ENCODE data around the gene MAST2. TPM values are rescaled to one million over a fixed set of nuclear protein-coding genes. Genes with fewer than 3 reads are reported as not detected.

Gene MAST2
- total RNA-seq, 5 donors from 2014 or later (not counting 1 experiment from before 2014, with no cell fraction given): 7.4 to 9.7 (median 7.6) TPM

- no peak overlapping the region for H3K4me3 ChIP-seq (ENCODE audit: control insufficient read depth in 1 of 2, extremely low read depth in 1 of 2, low read length in 1 of 2)
- H3K27ac ChIP-seq (ENCODE audit: low read length): no peak overlapping the region
- peaks cover 3% of the 10 kb centered on the region for H3K36me3 Mint-ChIP-seq
- WGBS (ENCODE audit: insufficient coverage): 100% methylated on average over 2 of the region's 5 CpGs
- H3K27me3 Mint-ChIP-seq: no peaks in the 10 kb centered on the region
- peaks cover 0 to 4% (median 2%) of the 10 kb centered on the region in 3 donors for H3K9me3 Mint-ChIP-seq
- no peaks in the 10 kb centered on the region for H3K9me3 ChIP-seq
- ATAC-seq (replicated peaks in 1 of 4): no peak
- H3K27me3 ChIP-seq (replicated peaks in 1 of 2; ENCODE audit: control insufficient read depth in 2 of 2, extremely low read depth in 1 of 2, insufficient read depth in 2 of 2, low read length in 1 of 2): no peaks in the 10 kb centered on the region
- H3K4me1 ChIP-seq (ENCODE audit: control insufficient read depth in 1 of 2, extremely low read depth in 1 of 2, insufficient read depth in 2 of 2, low read length in 2 of 2): no peaks in the 10 kb centered on the region
- no peaks in the 10 kb centered on the region for H3K4me1 Mint-ChIP-seq
- POLR2A ChIA-PET: no interaction called here
- CTCF ChIA-PET: interaction anchor here in 1 of 2 donors (0.7 kb wide), 2 partner anchors 156 to 1602 kb away, joined by 3 to 5 read pairs; no protein-coding TSS in a partner anchor
- no peaks in the 10 kb centered on the region for H3K36me3 ChIP-seq (ENCODE audit: control insufficient read depth in 2 of 2, extremely low read depth in 1 of 2, insufficient read depth in 1 of 2, low read length in 1 of 2)
- no peak overlapping the region for H3K27ac Mint-ChIP-seq
- DNase-seq: no peak
- H3K4me3 Mint-ChIP-seq: no peak overlapping the region
These were observed 176.4 kb downstream of the MAST2 start for GRCh38 chr1:45979778-45980176.

DNA sequence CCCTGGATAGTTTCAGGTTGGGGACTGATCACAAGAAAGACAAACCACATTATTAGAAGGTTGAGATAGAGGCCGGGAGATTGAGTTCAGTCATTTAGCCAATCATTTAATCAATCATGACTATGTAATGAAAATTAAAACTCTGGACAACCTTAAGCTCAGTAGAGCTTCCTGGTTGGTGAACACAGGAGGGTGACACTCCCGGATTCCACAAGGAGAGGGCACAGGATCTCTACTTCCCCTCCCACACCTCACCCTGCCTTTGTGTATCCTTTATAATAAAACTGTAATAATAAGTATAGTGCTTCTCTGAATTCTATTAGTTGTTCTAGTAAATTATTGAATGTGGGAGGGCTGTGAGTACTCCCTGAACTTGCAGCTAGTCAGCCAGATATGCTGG, 178.9 kb downstream of the MAST2 start:
- no peaks in the 10 kb centered on the region for H3K9me3 ChIP-seq
- H3K36me3 Mint-ChIP-seq: peaks cover 6% of the 10 kb centered on the region
- H3K27me3 ChIP-seq (replicated peaks in 1 of 2; ENCODE audit: control insufficient read depth in 2 of 2, extremely low read depth in 1 of 2, insufficient read depth in 2 of 2, low read length in 1 of 2): no peaks in the 10 kb centered on the region
- WGBS (ENCODE audit: insufficient coverage): no CpG with 5 or more reads among the region's 2 CpGs
- H3K27ac ChIP-seq (ENCODE audit: low read length): no peak overlapping the region
- no peaks in the 10 kb centered on the region for H3K4me1 ChIP-seq (ENCODE audit: control insufficient read depth in 1 of 2, extremely low read depth in 1 of 2, insufficient read depth in 2 of 2, low read length in 2 of 2)
- no peak overlapping the region for H3K4me3 Mint-ChIP-seq
- no peak overlapping the region for H3K4me3 ChIP-seq (ENCODE audit: control insufficient read depth in 1 of 2, extremely low read depth in 1 of 2, low read length in 1 of 2)
- CTCF ChIA-PET: no interaction called here
- peaks cover 0 to 4% (median 2%) of the 10 kb centered on the region in 3 donors for H3K9me3 Mint-ChIP-seq
- no peak overlapping the region for H3K27ac Mint-ChIP-seq
- POLR2A ChIA-PET: interaction anchor here in 1 of 2 donors (0.6 kb wide), 1 partner anchor 384 kb away, joined by 5 read pairs; no protein-coding TSS in a partner anchor
- no peak for ATAC-seq (replicated peaks in 1 of 4)
- no peak for DNase-seq
- no peaks in the 10 kb centered on the region for H3K36me3 ChIP-seq (ENCODE audit: control insufficient read depth in 2 of 2, extremely low read depth in 1 of 2, insufficient read depth in 1 of 2, low read length in 1 of 2)
- H3K27me3 Mint-ChIP-seq: no peaks in the 10 kb centered on the region
- no peaks in the 10 kb centered on the region for H3K4me1 Mint-ChIP-seq

- H3K27me3 Mint-ChIP-seq: no peaks in the 10 kb centered on the region
- H3K4me3 ChIP-seq (ENCODE audit: control insufficient read depth in 1 of 2, extremely low read depth in 1 of 2, low read length in 1 of 2): no peak overlapping the region
- H3K4me1 ChIP-seq (ENCODE audit: control insufficient read depth in 1 of 2, extremely low read depth in 1 of 2, insufficient read depth in 2 of 2, low read length in 2 of 2): no peaks in the 10 kb centered on the region
- H3K36me3 ChIP-seq (ENCODE audit: control insufficient read depth in 2 of 2, extremely low read depth in 1 of 2, insufficient read depth in 1 of 2, low read length in 1 of 2): no peaks in the 10 kb centered on the region
- ATAC-seq (replicated peaks in 1 of 4) (no peak), DNase-seq (no peak)
- peaks cover 0 to 4% (median 2%) of the 10 kb centered on the region in 3 donors for H3K9me3 Mint-ChIP-seq
- H3K27ac ChIP-seq (ENCODE audit: low read length): no peak overlapping the region
- no peaks in the 10 kb centered on the region for H3K27me3 ChIP-seq (replicated peaks in 1 of 2; ENCODE audit: control insufficient read depth in 2 of 2, extremely low read depth in 1 of 2, insufficient read depth in 2 of 2, low read length in 1 of 2)
- peaks cover 6% of the 10 kb centered on the region for H3K36me3 Mint-ChIP-seq
- POLR2A ChIA-PET: no interaction called here
- H3K4me1 Mint-ChIP-seq: no peaks in the 10 kb centered on the region
- H3K4me3 Mint-ChIP-seq: no peak overlapping the region
- H3K27ac Mint-ChIP-seq: no peak overlapping the region
- CTCF ChIA-PET: interaction anchor here in 1 of 2 donors (0.5 to 0.7 kb wide), 3 partner anchors 10 to 210 kb away, joined by 3 read pairs; no protein-coding TSS in a partner anchor
- H3K9me3 ChIP-seq: no peaks in the 10 kb centered on the region
These were observed 180.6 kb downstream of the MAST2 start for GRCh38 chr1:45983967-45984366.

- no peak overlapping the region for H3K27ac Mint-ChIP-seq
- peaks cover 0 to 4% (median 0%) of the 10 kb centered on the region in 3 donors for H3K9me3 Mint-ChIP-seq
- peaks cover 11% of the 10 kb centered on the region for H3K36me3 Mint-ChIP-seq
- 93% methylated on average over 3 of the region's 4 CpGs for WGBS (ENCODE audit: insufficient coverage)
- H3K36me3 ChIP-seq (ENCODE audit: control insufficient read depth in 2 of 2, extremely low read depth in 1 of 2, insufficient read depth in 1 of 2, low read length in 1 of 2): no peaks in the 10 kb centered on the region
- no peaks in the 10 kb centered on the region for H3K4me1 ChIP-seq (ENCODE audit: control insufficient read depth in 1 of 2, extremely low read depth in 1 of 2, insufficient read depth in 2 of 2, low read length in 2 of 2)
- DNase-seq (no peak), ATAC-seq (replicated peaks in 1 of 4) (no peak)
- no peaks in the 10 kb centered on the region for H3K27me3 Mint-ChIP-seq
- peaks cover 0 to 3% (median 0%) of the 10 kb centered on the region in 3 donors for H3K4me1 Mint-ChIP-seq
- H3K27ac ChIP-seq (ENCODE audit: low read length): no peak overlapping the region
- no peak overlapping the region for H3K4me3 Mint-ChIP-seq
- POLR2A ChIA-PET: no interaction called here
- no peaks in the 10 kb centered on the region for H3K9me3 ChIP-seq
- H3K4me3 ChIP-seq (ENCODE audit: control insufficient read depth in 1 of 2, extremely low read depth in 1 of 2, low read length in 1 of 2): no peak overlapping the region
- CTCF ChIA-PET: no interaction called here
- H3K27me3 ChIP-seq (replicated peaks in 1 of 2; ENCODE audit: control insufficient read depth in 2 of 2, extremely low read depth in 1 of 2, insufficient read depth in 2 of 2, low read length in 1 of 2): no peaks in the 10 kb centered on the region
These were observed 183.8 kb downstream of the MAST2 start for GRCh38 chr1:45987204-45987603.

- no peak for DNase-seq
- no peaks in the 10 kb centered on the region for H3K9me3 ChIP-seq
- Mint-ChIP-seq H3K27ac (no peak overlapping the region), H3K4me1 (peaks cover 0 to 3% (median 0%) of the 10 kb centered on the region in 3 donors), H3K27me3 (no peaks in the 10 kb centered on the region), H3K9me3 (peaks cover 0 to 6% (median 4%) of the 10 kb centered on the region in 3 donors), H3K36me3 (peaks cover 11% of the 10 kb centered on the region), H3K4me3 (no peak overlapping the region)
- WGBS (ENCODE audit: insufficient coverage): 92% methylated on average over 1 of the region's 2 CpGs
- H3K27me3 ChIP-seq (replicated peaks in 1 of 2; ENCODE audit: control insufficient read depth in 2 of 2, extremely low read depth in 1 of 2, insufficient read depth in 2 of 2, low read length in 1 of 2): no peaks in the 10 kb centered on the region
- no peaks in the 10 kb centered on the region for H3K36me3 ChIP-seq (ENCODE audit: control insufficient read depth in 2 of 2, extremely low read depth in 1 of 2, insufficient read depth in 1 of 2, low read length in 1 of 2)
- ChIA-PET POLR2A (no interaction called here), CTCF (no interaction called here)
- H3K4me3 ChIP-seq (ENCODE audit: control insufficient read depth in 1 of 2, extremely low read depth in 1 of 2, low read length in 1 of 2): no peak overlapping the region
- H3K27ac ChIP-seq (ENCODE audit: low read length): no peak overlapping the region
- no peak for ATAC-seq (replicated peaks in 1 of 4)
- H3K4me1 ChIP-seq (ENCODE audit: control insufficient read depth in 1 of 2, extremely low read depth in 1 of 2, insufficient read depth in 2 of 2, low read length in 2 of 2): no peaks in the 10 kb centered on the region
These were observed 185.8 kb downstream of the MAST2 start for GRCh38 chr1:45989249-45989648.

GRCh38 chr1:45994423-45994822, 191.0 kb downstream of the MAST2 start:
- Mint-ChIP-seq H3K27me3 (no peaks in the 10 kb centered on the region), H3K4me1 (peaks cover 0 to 3% (median 0%) of the 10 kb centered on the region in 3 donors), H3K36me3 (peaks cover 8% of the 10 kb centered on the region), H3K9me3 (peaks cover 0 to 6% (median 4%) of the 10 kb centered on the region in 3 donors), H3K27ac (no peak overlapping the region), H3K4me3 (no peak overlapping the region)
- DNase-seq: no peak
- no peak for ATAC-seq (replicated peaks in 1 of 4)
- ChIA-PET POLR2A (no interaction called here), CTCF (interaction anchor here in 1 of 2 donors (0.5 kb wide), 1 partner anchor 11 kb away, joined by 3 read pairs; no protein-coding TSS in a partner anchor)
- Histone ChIP-seq H3K4me1 (ENCODE audit: control insufficient read depth in 1 of 2, extremely low read depth in 1 of 2, insufficient read depth in 2 of 2, low read length in 2 of 2) (no peaks in the 10 kb centered on the region), H3K27me3 (replicated peaks in 1 of 2; ENCODE audit: control insufficient read depth in 2 of 2, extremely low read depth in 1 of 2, insufficient read depth in 2 of 2, low read length in 1 of 2) (no peaks in the 10 kb centered on the region), H3K9me3 (no peaks in the 10 kb centered on the region), H3K27ac (ENCODE audit: low read length) (no peak overlapping the region), H3K36me3 (ENCODE audit: control insufficient read depth in 2 of 2, extremely low read depth in 1 of 2, insufficient read depth in 1 of 2, low read length in 1 of 2) (no peaks in the 10 kb centered on the region), H3K4me3 (ENCODE audit: control insufficient read depth in 1 of 2, extremely low read depth in 1 of 2, low read length in 1 of 2) (no peak overlapping the region)
- 88% methylated on average over 5 of the region's 6 CpGs for WGBS (ENCODE audit: insufficient coverage)

DNA sequence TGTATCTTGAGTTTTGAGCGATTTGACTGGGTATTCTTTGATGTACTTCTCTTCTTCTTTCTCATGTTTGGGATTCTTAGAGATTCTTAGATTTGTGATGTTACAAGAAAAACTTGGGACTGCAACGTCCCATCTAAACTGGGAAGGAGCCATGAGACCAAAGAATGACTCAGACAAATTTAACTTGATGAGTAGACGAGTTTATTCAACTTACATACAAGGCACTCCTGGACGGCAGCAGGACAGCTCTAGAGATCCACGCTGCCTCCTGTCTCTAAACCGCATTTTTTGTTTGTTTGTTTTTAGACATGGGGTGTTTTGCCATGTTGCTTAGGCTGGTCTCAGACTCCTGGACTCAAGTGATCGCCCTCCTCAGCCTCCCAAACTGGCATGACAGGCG, 191.9 kb downstream of the MAST2 start:
- H3K4me1 Mint-ChIP-seq: peaks cover 0 to 3% (median 0%) of the 10 kb centered on the region in 3 donors
- no peak for DNase-seq
- ChIA-PET CTCF (interaction anchor here in 1 of 2 donors (0.7 kb wide), 1 partner anchor 228 kb away, joined by 3 read pairs; no protein-coding TSS in a partner anchor), POLR2A (no interaction called here)
- H3K4me3 Mint-ChIP-seq: no peak overlapping the region
- Histone ChIP-seq H3K9me3 (no peaks in the 10 kb centered on the region), H3K4me1 (ENCODE audit: control insufficient read depth in 1 of 2, extremely low read depth in 1 of 2, insufficient read depth in 2 of 2, low read length in 2 of 2) (no peaks in the 10 kb centered on the region), H3K27ac (ENCODE audit: low read length) (no peak overlapping the region), H3K36me3 (ENCODE audit: control insufficient read depth in 2 of 2, extremely low read depth in 1 of 2, insufficient read depth in 1 of 2, low read length in 1 of 2) (no peaks in the 10 kb centered on the region), H3K27me3 (replicated peaks in 1 of 2; ENCODE audit: control insufficient read depth in 2 of 2, extremely low read depth in 1 of 2, insufficient read depth in 2 of 2, low read length in 1 of 2) (no peaks in the 10 kb centered on the region), H3K4me3 (ENCODE audit: control insufficient read depth in 1 of 2, extremely low read depth in 1 of 2, low read length in 1 of 2) (no peak overlapping the region)
- WGBS (ENCODE audit: insufficient coverage): 80% methylated on average over 1 of the region's 8 CpGs
- peaks cover 0 to 6% (median 4%) of the 10 kb centered on the region in 3 donors for H3K9me3 Mint-ChIP-seq
- ATAC-seq (replicated peaks in 1 of 4): no peak
- no peaks in the 10 kb centered on the region for H3K27me3 Mint-ChIP-seq
- H3K27ac Mint-ChIP-seq: no peak overlapping the region
- H3K36me3 Mint-ChIP-seq: peaks cover 5% of the 10 kb centered on the region

Measured in T-cell (primary cell).